Epidermal melanocyte (primary cell): Measurements from ENCODE around the gene DNAAF5.
"Not testable (repeated sequence)": the region's sequence is repeated elsewhere in the genome, so short reads cannot be mapped to it uniquely, and the experiment has no call there.

Experiments used
- DNase-seq: peaks from one replicate; pipeline ENCODE4 v3.0.0; 2011; ENCODE audit warnings: low spot score; ENCODE audit not compliant: insufficient read length

Gene DNAAF5

DNA sequence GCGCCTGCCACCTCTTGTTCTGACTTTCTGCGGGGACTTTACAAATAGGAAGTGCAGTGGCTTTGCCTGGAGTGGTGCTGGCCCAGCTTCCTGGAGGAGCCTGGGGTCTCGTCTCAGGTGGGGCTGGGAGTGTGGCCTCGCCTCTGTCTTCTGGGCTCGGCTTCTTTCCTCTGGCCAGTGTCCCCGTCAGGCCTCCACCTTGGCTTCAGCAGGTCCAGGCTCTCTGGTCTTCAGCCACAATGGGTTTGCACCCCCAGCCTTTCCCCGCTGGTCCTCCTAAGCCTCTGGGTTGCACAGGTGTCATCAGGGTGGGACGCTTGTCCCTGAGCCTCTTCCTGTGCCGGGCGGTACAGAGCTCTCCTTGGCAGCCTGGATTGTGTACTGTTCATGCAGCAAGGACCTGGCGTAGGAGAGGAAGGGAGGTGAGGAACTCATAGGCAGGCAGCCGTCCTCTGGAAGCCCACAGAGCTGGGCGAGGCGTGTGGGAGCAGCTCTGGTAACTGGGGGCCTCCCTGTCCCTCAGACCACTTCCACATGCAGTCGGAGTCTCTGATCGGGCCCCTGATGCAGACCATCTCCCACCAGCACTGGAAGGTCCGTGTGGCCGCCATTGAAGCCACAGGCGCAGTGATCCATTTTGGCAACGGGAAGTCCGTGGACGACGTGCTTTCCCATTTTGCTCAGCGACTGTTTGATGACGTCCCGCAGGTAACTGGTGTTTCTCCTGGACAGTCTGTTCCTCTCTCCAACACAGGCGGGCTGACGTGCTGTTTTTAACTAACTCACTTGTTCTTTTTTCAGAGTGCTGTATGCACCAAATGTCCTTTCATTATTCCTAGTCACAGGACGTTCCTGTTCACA is 2.9 kb downstream of the DNAAF5 start:
- no peak for DNase-seq

DNA sequence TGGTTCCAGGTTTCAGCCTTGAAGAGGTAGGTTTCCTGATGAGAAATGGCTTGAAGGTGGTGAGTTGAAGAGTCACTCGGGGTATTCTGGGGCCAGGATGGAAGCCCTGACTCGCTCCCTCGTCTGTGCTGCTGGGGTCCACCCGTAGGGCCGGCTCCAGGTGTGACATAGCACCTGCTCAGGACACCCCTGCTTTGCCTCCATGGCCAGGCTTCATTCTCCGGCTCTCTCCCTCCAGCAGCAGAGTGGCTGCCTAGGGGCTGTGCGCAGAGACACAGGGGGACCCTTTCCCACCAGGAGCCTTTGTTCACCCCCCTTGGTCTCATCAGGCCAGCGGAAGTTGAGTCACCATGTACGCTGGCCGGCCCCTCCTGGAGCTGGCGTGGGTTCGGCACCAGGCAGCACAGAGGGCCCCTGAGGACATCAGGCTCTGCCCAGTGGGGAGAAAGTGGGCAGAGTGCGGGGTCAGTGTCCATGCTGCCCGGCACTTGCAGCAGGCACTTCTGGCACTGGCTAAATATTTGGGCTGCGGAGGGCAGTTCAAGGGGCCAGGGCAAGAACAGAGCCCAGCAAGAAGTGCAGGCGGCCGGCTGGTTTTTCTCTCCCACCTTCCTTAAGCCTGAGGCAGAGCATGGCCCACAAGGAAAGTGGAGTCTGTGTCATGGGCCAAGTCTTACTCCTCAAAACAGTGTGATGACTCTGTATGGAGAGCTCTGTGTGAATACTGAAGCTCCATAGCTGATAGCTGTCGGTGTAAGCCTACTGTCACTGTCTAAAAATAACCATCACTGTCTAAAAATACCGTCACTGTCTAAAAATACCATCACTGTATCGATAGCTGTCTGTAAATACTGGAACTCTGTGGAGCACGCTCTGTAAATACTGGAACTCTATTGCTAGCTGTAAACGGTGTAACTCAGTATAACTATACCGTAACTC is 4.3 kb downstream of the DNAAF5 start:
- no peak for DNase-seq

DNA sequence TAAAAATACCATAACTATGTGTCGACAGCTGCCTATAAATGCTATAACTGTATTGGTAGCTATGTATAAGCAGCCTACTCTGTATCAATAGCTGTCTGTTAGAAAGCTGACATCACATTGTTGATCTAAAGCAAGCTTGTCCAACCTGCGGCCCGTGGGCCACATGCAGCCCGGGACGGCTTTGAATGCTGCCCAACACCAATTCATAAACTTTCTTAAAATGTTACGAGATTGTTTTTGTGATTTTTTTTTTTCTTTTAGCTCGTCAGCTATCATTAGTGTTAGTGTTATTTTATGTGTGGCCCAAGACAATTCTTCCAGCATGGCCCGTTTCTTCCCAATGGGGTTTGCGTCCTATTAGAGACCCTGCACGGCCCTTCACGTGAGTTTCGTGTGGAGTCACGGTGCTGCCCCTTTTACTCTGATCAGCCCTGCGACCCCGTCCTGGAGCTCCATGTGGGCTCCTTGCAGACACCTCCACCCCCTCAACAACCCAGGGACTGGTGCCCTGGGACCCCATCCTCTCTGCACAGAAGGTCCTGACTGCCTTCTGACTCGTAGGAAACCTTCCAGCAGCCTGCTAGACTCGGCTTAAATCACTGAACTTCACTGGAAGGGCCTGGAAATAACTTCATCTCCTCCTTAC is 5.1 kb downstream of the DNAAF5 start:
- DNase-seq = no peak

DNA sequence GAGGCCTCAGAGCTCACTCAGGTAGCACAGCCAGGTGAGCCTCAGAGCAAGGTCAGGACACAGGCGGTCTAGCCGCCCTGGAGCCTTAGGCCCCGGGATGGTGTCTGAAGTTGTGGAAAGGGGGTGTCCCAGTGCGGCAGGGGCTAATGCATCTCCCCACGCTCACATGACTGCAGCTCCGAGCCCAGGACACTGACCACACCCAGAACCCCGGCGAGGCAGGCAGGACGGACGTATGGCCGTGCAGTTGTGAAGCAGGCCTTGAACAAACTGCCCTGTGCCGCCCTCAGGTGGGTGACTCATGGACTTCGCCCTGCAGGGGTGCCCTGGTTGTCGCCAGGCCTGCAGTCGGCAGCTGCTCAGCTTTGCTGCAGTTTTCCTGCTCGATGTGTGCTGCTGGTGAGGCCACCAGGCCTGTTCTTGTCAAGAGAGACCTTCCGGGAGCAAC is 5.6 kb downstream of the DNAAF5 start:
- DNase-seq = no peak

DNA sequence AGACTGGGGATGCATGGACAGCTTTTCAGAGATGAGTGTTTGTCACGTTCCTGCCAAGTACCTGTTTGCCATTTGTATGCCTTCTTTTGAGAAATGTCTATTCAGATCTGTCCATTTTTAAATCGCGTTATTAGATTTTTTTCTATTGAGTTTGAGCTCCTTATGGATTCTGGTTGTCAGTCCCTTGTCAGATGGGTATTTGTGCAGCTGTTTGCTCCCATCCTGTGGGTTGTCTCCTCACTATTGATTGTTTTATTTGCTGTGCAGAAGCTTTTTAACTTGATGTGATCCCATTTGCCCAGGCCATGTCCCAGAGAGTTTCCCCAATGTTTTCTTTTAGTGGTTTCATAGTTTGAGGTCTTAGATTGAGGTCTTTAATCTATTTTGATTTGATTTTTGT is 6.1 kb downstream of the DNAAF5 start:
- DNase-seq = no peak

DNA sequence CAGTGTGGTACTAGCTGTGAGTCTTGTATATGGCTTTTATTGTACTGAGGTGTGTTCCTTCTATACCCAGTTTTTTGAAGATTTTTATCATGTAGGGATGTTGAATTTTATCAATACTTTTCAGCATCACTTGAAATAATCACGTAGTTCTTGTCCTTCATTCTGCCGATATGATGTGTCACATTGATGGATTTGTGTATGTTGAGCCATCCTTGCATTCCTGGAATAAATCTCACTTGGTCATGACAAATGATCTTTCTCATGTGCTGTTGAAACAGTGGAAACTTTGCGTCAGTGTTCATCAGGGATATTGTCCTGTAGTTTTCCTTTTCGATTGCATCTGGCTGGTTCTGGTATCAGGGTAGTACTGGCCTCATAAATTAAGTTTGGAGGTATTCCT is 7.7 kb downstream of the DNAAF5 start:
- DNase-seq = no peak

DNA sequence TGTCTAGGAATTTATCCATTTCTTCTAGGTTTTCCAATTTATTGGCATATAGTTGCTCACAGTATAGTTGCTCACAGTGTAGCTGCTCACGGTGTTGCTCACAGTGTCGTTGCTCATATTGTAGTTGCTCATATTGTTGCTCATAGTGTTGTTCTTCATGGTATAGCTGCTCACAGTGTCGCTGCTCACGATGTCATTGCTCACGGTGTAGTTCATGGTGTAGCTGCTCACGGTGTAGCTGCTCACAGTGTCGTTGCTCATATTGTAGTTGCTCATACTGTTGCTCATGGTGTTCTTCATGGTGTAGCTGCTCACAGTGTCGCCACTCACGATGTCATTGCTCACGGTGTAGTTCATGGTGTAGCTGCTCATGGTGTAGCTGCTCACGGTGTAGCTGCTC is 8.3 kb downstream of the DNAAF5 start:
- no peak for DNase-seq

DNA sequence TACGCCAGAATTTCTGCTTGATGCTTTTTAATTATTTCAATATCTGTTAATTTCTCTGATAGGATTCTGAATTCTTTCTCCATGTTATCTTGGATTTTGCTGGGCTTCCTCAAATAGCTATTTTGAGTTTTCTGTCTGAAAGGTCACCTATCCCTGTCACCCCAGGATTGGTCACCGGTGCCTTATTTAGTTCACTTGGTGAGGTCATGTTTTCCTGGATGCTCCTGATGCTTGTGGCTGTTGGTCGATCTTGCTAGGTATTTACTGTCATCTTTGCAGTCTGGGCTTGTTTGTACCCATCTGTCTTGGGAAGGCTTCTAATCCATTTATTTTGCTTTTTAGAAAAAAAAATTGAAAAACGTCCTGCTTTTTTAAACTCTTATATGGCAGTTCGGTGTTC is 11.7 kb downstream of the DNAAF5 start:
- no peak for DNase-seq

DNA sequence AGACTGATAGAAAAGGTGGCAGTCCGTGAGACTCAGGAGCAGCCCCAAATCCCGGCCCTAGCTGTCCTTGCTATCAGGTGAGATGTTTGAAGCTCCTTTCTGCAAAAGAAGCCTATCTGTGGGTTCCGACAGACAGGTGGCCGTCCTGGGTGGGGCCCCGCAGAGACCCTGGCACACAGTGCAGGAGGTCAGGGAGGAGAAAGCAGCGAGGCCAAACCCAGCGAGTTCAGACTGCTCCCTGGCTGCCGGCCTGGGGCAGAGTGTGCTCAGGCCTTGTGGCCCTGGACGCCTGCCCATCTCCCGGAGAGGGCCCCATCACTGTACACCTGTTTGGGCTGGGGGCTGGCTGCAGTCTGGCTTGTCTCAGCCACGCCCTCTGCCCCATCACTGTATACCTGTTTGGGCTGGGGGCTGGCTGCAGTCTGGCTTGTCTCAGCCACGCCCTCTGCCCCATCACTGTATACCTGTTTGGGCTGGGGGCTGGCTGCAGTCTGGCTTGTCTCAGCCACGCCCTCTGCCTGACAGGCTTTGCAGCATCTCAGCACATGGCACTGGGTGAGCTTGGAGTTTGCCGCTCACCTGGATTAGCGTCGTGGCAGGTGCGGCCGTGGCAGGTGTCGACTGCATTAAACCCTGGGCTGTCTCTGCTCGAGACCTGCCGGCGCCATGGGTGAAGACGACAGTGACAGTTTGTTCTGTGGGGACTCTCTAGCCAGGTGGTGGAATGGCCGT is 12.4 kb downstream of the DNAAF5 start:
- no peak for DNase-seq

DNA sequence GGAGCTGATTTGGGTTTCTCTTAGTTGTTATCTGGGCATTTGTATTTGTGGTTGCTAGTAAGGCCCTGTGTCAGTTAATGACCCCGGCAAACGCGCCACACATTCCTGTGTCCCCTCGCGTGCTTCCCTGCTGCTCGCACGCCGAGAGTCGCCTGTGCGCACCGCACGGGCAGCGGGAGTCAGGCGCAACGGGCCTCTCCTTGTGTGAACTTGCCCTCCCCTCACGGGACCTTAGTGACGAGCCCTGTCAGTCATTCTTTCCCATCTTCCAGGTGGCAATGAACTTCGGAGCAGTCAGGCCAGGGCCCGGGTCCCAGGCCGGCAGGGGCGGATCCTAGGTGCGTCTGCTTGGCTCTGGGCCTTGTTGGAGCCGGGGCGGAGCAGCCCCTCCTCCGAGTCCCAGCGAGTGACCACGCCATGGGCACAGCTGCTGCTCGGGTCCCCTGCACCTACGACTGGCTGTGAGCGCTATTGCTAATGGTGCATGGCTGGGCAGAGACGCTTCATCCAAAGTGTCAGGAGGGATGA is 13.0 kb downstream of the DNAAF5 start:
- DNase-seq = no peak

DNA sequence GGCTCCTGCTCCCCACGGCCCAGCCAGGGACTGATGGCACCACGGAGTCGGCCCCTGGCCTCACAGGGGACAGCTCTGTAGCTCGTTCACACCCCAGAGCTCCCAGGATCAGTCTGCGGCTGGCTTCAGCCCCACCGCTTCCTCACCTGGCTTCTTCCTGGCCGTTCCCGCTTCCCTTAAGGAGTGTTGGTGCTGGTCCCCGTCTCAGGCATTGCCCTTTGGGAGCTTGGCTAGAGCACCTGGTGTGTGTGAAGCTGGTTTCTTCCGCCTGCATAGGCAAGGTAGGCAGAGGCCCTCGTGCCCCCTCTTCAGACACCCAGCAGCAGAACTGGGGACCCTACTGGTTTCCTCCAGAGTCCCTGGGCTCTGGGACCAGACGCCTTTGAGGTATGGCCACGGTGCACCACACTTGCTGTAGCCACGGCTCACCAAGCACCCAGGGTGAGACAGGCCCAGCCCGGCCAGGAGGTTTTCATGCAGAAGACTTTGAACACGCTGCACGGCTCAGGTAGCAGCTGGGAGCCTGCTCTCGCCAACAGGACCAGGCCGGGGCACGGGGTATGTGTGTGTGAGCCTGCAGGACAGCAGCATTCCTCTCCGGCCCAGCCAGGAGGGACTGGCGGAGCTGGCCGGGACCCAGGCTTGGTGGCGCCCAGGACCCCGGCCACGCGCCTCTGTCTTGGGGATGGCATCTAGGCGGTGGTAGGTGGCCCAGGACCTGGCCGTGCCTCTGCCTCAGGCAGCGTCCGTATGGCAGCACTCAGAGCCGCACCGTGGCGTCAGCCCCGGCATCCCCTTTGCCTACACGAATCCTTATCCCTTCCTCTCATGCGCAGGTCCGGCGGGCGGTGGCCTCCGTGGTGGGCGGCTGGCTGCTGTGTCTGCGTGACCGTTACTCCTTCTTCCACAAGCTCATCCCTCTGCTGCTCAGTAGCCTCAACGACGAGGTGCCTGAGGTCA is 13.8 kb downstream of the DNAAF5 start:
- no peak for DNase-seq

DNA sequence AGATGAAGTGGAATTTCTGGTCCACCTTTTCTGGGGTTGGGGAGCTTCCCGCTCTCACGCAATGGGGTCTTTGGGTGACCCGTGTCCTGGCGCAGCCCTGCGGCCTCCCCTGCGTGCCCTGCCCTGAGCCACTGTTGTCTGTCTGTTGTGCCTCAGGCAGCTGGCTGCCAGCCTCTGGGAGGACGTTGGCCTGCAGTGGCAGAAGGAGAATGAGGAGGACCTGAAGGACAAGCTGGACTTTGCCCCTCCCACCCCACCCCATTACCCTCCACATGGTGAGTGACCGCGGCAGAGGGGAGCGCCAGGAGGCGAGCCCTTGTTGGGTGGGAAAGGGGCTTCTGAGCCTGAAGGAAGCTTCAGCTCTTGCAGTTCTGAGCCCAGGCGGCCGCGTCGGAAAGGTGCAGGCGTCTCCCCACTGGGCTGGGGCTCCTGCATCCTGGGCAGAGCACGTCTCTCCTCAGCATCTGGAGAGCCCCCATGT is 14.7 kb downstream of the DNAAF5 start:
- DNase-seq = no peak

DNA sequence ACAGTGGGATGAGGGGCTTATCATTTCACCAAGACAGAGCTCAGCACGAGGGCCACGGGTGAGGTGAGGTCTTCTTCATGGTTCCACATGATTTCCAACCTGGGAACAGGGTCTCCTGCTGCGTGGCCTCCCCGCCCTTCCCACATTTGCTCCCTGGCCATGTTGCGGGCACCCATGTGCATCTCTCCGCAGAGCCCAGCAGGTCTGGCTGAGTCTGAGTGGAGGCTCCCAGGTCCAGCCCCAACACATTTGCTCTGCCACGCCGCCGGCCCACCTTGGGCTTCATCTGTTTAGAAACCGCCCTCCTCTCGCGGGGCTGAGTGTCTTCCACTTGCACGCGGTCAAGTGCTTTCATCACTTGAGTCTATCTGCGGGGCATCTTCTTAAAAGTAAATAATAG is 15.4 kb downstream of the DNAAF5 start:
- no peak for DNase-seq

DNA sequence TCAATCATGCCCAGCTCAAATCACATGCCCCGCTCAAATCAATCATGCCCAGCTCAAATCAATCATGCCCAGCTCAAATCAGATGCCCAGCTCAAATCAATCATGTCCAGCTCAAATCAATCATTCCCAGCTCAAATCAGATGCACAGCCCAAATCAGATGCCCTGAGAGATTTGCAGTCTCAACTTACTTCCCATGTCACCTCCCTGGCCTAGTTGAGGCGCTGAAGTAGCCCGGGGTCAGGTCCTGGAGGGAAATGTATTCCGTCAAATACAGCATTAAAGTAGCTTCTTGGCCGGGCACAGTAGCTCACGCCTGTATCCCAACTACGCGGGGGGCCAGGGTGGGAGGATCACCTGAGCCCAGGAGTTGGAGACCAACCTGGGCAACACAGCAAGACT is 16.3 kb downstream of the DNAAF5 start:
- DNase-seq = no peak

DNA sequence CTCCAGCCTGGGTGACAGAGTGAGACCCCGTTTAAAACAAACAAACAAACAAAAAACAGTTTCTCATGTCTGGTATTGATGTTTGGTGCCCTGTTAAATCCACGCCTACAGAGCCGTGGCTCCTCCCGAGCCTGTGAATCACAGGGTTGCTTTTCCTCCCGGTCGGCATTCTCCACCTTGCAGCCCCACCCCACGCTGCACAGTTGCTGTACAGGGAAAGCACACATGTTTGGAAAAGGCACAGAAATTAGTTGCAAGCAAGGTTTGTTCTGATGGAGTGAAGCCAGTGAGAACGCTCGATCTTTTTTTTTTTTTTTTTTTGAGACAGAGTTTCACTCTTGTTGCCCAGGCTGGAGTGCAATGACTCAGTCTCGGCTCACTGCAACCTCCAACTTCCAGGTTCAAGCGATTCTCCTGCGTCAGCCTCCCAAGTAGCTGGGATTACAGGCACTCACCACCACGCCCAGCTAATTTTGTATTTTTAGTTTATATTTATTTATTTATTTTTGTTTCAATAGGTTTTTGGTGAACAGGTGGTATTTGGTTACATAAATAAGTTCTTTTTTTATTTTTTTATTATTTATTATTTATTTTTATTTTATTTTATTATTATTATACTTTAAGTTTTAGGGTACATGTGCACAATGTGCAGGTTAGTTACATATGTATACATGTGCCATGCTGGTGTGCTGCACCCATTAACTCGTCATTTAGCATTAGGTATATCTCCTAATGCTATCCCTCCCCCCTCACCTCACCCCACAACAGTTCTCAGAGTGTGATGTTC is 17.0 kb downstream of the DNAAF5 start:
- DNase-seq = not testable (repeated sequence)

DNA sequence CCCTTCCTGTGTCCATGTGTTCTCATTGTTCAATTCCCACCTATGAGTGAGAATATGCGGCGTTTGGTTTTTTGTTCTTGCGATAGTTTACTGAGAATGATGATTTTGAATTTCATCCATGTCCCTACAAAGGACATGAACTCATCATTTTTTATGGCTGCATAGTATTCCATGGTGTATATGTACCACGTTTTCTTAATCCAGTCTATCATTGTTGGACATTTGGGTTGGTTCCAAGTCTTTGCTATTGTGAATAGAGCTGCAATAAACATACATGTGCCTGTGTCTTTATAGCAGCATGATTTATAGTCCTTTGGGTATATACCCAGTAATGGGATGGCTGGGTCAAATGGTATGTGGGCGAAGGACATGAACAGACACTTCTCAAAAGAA is 17.6 kb downstream of the DNAAF5 start:
- not testable (repeated sequence) for DNase-seq

DNA sequence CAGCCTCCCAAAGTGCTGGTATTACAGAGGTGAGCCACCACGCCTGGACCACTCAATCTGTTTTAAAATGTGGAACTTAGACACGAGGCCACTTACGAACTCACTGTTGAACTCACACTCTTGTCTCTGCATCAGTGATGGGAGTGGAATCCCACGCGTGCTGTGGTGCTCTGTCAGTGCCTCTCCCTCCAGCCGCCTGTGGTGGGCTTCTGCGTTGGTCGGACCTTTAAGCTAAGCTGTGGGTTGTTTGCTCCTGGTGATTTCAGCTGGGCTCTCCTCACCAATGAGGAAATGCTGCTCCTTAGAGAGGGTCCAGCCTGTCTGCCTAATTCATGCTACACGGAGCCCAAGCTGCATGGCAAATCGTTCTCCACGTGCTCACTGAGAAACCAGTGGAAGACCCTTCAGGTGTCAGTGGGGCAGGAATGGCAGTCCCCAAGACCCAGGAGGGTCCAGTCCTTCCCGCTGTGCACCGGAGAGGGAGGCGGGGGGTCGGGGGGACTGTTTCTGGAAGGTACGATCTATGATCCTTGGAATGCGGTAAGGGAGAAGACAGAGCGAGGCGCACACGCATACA is 18.4 kb downstream of the DNAAF5 start:
- no peak for DNase-seq

DNA sequence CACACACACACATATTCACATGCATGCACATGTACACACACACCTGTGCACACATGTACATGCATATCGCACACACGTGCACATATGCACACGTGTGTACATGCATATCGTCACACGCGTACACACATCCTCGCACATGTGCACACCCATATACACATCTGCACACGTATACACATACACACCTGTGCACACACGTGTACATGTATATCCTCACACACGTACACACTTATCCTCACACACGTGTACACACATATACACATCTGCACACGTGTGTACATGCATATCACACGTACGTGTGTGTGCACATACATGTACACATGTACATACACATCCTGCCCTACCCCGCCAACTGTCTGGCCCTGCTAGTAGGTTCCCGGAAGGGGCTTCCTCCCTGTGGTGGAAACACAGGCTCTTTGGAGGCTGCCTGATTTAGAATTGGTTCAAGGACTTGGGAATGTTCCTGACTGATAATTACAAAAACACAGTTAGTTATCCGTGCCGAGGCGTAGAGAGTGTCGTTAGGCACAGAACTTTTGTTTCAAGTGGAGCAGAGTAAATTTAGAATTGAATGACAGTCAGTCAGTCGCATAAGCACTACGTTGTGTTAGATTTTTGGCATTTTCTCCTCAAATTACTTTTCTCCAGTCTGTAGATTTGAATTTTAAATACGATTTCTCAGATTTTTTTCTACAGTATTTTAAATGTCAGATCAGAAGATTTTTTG is 19.1 kb downstream of the DNAAF5 start:
- no peak for DNase-seq
